SKM-1 (cell line): ENCODE measurements around the gene JMJD4.

ENCODE experiments used
- DNase-seq: peaks from one replicate; lab custom pipeline; 2025; ENCODE audit not compliant: unreplicated experiment; lab: John Stamatoyannopoulos, UW

JMJD4 gene

GRCh38 chr1:227734856-227735538 lies at the start of gene JMJD4, which contains the start of gene SNAP47:
JMJD4 (minus strand) TSS chr1:227735302; CDS start chr1:227735273, 29 bp downstream.
SNAP47 (plus strand) TSS chr1:227735435; CDS start chr1:227747737, 12,302 bp downstream.
- DNase-seq: peak; percentile 93

- no peak for DNase-seq
Measured at GRCh38 chr1:227782226-227782625, 47.1 kb upstream of the JMJD4 start.

GRCh38 chr1:227781314-227781930 lies 46.3 kb upstream of the JMJD4 start:
- no peak for DNase-seq

GRCh38 chr1:227780101-227781044 lies 45.3 kb upstream of the JMJD4 start:
- DNase-seq: no peak

GRCh38 chr1:227779685-227780084 lies 44.6 kb upstream of the JMJD4 start:
- DNase-seq: no peak

GRCh38 chr1:227779021-227779441 lies 43.9 kb upstream of the JMJD4 start:
- DNase-seq: no peak

GRCh38 chr1:227778401-227778947 lies 43.4 kb upstream of the JMJD4 start:
- no peak for DNase-seq

GRCh38 chr1:227777646-227778045 lies 42.5 kb upstream of the JMJD4 start:
- no peak for DNase-seq

- DNase-seq: no peak
Measured at GRCh38 chr1:227777156-227777555, 42.1 kb upstream of the JMJD4 start.

GRCh38 chr1:227776331-227776771 lies 41.2 kb upstream of the JMJD4 start:
- DNase-seq: no peak

- no peak for DNase-seq
Measured at GRCh38 chr1:227775841-227776240, 40.7 kb upstream of the JMJD4 start.

- DNase-seq: no peak
Measured at GRCh38 chr1:227774821-227775661, 39.9 kb upstream of the JMJD4 start.

- no peak for DNase-seq
Measured at GRCh38 chr1:227774051-227774731, 39.1 kb upstream of the JMJD4 start.

- DNase-seq: no peak
Measured at GRCh38 chr1:227773558-227773957, 38.5 kb upstream of the JMJD4 start.

- no peak for DNase-seq
Measured at GRCh38 chr1:227771771-227772170, 36.7 kb upstream of the JMJD4 start.

- DNase-seq: no peak
Measured at GRCh38 chr1:227771326-227771725, 36.2 kb upstream of the JMJD4 start.

GRCh38 chr1:227770812-227771211 lies 35.7 kb upstream of the JMJD4 start:
- DNase-seq: no peak

- no peak for DNase-seq
Measured at GRCh38 chr1:227769936-227770494, 34.9 kb upstream of the JMJD4 start.
